ENCODE data around the gene HOXA2.

The HOXA2 gene

GRCh38 chr7:27111751-27112277, 9.3 kb upstream of the HOXA2 start:
- no peak for DNase-seq (ENCODE audit: low read depth in 3 of 3)

DNA sequence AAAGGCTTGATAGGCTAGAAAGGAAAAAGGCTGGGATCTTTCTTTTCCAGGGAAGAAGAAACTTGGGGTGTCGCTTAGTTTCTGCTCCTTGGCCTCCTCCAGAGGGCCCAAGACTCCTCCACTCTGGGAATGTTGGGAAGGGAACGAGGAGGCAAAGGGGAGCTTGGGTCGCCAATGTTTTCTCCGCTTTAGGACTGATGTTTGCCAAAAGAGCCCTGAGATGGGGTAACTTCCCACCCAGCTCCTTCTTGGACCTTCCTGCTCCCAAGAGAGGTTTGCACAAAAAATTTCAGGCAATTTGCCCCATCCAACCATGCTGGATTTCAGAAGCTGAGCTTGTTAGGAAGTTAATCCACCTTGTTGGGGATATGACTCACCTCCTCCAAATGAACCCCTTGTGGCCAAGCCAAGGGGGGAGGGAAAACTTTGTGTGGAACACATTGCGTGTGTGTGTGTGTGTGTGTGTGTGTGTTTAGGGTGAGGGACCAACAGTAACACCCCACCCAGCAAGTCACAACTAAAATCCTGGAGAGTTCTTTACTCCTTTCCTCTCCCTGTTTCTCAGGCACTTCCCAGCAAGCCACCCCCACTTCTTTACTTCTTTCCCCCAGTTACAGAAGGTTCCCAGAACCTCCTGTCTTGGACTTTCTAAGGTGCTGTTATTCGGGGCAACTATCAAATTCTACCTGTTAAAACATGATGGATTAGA, 8.7 kb upstream of the HOXA2 start:
- no peak for DNase-seq (ENCODE audit: low read depth in 3 of 3)

DNA sequence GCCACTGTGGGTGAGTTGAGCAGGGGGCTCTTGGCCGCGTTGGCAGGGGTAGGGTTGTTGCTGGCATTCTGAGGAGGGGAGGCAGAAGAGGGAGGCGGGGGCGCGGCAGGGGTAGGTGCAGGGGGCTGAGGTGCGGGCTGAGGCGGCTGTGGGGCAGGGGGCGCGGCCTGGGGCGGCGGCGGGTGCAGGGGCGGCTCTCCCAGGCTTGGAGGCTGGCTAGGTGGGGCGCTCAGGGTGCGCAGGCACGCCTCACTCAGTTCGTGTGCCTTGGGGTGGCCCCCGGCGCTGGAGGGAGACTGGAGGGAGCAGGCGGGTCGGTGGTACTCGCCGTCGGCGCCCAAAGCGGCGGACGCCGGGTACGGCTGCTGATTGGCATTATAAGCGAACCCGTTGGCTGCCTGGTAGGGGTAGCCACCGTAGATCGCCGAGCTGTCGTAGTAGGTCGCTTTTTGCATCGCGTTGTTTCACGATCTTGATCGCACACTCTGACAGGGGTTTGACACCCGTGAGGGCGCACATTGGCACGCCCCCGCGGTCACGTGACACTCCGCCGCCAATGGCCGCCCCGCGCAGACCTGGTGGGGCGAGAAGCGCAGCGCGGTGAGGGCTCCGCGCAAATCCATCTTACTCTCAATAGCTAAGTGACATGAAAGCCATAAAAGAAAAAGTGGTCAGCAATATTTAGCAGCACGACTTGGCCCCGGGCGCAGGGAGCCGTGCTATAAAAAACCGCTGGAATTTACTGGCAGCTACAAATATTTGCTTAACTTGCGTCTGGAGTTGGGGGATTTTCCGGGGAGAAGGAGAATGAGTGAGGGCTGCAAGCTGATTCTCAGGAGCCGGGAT, 7.9 kb upstream of the HOXA2 start:
- no peak for DNase-seq (ENCODE audit: low read depth in 3 of 3)

- no peak for DNase-seq (ENCODE audit: low read depth in 3 of 3)
These were observed 7.1 kb upstream of the HOXA2 start for GRCh38 chr7:27109466-27110185.

GRCh38 chr7:27108390-27109127, 6.1 kb upstream of the HOXA2 start:
- no peak for DNase-seq (ENCODE audit: low read depth in 3 of 3)

DNA sequence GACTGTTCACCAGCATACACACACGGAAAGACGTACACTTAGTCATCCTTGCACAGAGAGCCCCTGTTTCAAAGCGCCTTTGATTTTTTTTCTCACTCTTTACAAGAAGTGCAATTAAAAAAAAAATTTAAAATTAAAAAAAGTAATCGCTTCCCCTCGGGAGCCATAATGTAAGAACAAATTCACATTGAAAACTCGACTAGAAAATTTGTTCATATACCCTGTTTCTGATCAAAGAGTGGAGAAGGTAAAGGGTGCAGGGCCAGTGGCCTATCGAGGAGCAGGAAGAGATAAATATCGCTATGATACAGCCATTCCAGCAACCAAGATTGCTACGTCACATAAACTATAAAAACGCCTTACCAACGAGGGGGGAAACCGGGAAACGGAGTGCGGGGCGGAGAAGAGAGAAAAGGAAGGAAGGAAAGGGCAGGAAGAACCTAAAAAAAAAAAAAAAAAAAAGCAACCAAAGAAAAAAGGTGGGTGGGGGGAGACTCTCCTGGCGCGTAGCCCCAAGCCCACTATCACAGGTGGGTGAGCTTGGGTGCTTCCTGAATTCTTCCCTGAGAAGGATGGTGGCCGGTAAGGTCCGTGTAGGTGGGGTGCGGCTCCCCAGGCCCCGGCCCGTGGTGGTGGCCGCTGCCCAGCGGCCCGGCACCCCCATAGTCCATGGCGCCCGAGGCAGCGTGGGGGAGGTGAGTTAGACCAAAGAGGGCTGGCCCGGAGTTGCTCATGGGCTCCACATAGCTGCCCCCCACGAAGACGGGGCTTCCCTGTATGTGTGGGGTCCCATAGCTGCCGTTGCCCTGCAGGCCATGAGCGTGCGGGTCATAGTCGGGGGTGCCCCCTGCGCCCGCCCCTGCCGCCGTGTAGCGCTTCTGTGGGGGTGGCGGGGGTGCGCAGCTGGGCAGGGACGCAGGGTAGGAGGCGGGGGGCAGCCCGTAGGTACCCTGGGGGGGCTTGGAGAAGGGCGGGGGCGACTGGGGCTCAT, 5.2 kb upstream of the HOXA2 start:
- no peak for DNase-seq (ENCODE audit: low read depth in 3 of 3)

- DNase-seq (ENCODE audit: low read depth in 3 of 3) = no peak
These were observed 4.4 kb upstream of the HOXA2 start for GRCh38 chr7:27106901-27107240.

- DNase-seq (ENCODE audit: low read depth in 3 of 3) = no peak
These were observed 3.9 kb upstream of the HOXA2 start for GRCh38 chr7:27106181-27106900.

DNA sequence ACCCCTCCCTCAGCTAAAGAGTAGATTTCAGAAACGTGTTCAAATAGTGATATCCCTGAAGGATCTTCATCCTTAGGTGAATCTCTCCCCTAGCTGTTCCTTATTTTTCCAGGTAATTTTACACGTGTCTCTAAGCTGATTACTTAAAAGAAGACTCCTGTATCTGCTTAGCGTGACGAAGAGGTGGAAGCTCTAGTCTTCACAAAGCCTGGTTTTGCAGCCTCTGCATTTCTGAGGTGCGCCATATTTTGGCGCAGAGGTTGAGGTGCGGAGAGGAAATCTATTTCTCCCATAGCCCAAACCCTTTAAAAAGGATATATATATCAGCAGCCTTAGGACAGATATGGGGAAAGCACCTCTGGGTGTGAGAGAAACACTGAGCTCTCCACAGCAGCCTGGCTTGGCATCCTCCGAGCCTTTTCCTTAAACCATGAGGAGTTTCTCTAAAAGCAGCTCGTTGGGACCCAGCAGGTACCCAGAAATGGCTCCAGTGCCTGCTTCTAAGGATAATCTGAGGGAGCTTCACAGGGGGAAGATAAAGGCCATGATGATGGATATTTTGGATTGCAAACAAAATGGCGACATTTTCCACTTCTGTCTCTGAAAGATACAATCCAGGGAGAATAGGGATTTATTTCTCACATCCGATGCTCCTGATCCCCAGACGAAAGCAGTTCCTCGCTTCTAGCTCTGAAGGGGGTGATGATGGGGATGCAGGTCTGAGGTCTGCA, 3.0 kb upstream of the HOXA2 start:
- DNase-seq (ENCODE audit: low read depth in 3 of 3) = no peak

- DNase-seq (ENCODE audit: low read depth in 3 of 3) = no peak
These were observed 2.0 kb upstream of the HOXA2 start for GRCh38 chr7:27104341-27105058.

DNA sequence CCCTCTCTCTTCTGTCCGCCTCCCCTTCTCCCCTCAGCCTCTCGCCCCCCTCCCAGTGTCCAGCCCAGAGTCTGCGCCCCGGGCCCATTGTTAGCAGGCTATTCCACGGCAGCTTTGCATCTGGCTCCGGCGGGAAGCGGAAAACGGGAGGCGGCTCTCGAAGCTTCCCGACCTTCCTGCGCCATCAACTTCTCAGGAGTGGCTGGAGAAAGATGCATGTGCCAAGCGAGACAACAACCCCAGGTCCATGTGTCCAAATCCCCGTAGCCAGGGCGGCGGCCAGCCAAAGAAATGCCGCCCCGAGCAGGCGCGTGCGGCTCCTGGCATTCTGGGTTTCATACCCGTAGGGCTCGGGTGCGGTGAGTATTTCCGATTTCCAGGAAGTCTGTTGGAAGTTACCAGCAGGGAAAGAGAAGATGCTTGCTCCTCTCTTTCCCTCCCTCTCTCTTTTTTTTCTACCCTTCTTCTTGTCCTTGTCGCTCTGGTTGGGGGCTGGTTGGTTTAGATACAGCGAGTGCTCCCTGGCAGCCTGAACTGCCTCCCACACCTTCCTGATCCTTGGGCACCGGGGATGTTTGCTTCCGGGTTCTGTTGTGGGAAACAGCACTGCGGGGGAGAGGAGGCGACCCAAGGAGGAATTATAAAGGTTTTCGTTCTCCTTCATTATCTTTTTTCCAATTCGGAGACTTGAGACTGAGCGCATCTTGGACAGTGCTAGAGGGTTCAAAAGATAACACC, 1.2 kb upstream of the HOXA2 start:
- DNase-seq (ENCODE audit: low read depth in 3 of 3) = no peak

- DNase-seq (ENCODE audit: low read depth in 3 of 3) = no peak
These were observed 414 bp downstream of the HOXA2 start for GRCh38 chr7:27101957-27102580.

- DNase-seq (ENCODE audit: low read depth in 3 of 3) = no peak
These were observed 1.1 kb downstream of the HOXA2 start for GRCh38 chr7:27101171-27101956.

- DNase-seq (ENCODE audit: low read depth in 3 of 3) = no peak
These were observed 1.8 kb downstream of the HOXA2 start for GRCh38 chr7:27100694-27101170.

DNA sequence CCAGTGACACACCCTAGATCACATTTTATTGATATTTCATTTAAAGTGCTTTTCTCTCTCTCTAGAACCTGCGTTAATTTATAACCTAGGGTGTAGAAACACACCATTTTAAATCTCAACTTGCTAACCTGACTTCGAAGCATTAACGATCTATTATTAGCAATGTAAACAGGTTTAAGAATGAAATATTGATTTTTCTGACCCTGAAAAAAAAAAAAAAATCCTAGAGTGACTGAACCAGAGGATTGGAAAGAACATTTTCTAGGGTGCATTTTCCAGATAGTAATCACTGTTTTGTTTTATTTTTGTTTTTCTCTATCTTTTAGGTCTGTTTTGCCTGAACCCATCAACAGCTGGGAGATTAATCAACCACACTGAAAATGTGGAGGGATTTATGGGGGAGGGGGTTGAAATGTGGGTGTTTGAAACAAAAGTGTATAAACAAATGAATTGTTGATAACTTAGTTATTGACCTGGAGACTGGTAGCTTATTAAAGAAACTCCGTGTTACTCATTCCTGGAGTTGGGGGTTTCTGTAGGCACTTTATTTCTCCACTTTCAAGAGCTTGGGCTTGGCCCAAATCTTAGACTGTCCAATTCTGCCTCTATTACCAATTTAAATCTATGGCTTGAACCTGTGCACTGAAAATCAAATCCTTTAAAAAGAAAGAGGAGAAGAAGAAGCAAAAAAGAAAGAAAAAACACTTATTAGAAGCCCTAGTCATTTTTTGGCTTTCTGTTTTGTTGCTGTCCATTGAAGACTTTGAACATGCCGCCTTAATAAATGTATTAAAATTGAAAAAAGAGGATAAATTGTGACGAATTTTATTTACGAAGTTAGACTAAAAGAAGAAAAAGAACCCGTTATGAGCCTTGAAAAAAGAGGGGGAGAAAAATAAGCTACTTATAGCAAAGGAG, 2.8 kb downstream of the HOXA2 start:
- no peak for DNase-seq (ENCODE audit: low read depth in 3 of 3)
